MM.1S (cell line): ENCODE measurements around the gene CNBP.

ENCODE experiments used
- CTCF ChIP-seq: fragments of 300-600 bp; sonication (generic); IDR thresholded peaks from 2 replicates; pipeline ENCODE4 v1.5.1; 2016; ENCODE audit warnings: antibody characterized with exemption, low read length, mixed read lengths
- EZH2 ChIP-seq: fragments of 300-600 bp; sonication (generic); optimal IDR thresholded peaks from 2 replicates; pipeline ENCODE3; 2017; ENCODE audit warnings: low read depth, mild to moderate bottlenecking, antibody characterized with exemption, low read length, mixed read lengths

DNA sequence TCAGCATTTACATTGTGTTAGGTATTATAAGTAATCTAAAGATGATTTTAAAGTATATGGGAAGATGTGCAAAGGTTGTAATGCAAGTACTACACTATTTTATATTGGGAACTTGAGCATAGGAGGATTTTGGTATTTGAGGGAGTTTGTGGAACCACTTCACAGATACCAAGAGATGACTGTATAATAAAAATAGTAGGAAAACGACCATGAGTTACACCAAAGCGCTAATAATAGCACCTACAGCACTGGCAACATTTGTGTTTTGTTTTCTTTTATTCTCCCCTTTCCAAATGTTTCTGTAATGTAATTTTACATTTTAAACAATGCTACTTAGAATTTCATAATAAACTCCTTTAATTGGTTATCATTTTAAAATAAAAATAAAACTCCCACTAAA lies 10.5 kb downstream of the CNBP start:
- TF ChIP-seq CTCF (no peak), EZH2 (no peak)
